Mesothelial cell of epicardium (in vitro differentiated cells): Measurements from ENCODE around the gene OOSP2. TPM values are rescaled to one million over a fixed set of nuclear protein-coding genes. Genes with fewer than 3 reads are reported as not detected.

Source experiments
- DNase-seq, 2 experiments: peaks; one replicate each; pipeline ENCODE4 v3.0.0; 2021; ENCODE audit warnings: low spot score in 2 of 2; ENCODE audit not compliant: unreplicated experiment in 2 of 2
- H3K27ac Mint-ChIP-seq: 2 replicates; pipeline ENCODE4 v1.8.0; 2021; ENCODE audit warnings: mixed read lengths
- H3K27me3 Mint-ChIP-seq: 2 replicates; pipeline ENCODE4 v1.8.0; 2021; ENCODE audit warnings: low read depth, mixed read lengths
- H3K36me3 Mint-ChIP-seq: 2 replicates; pipeline ENCODE4 v1.8.0; 2021; ENCODE audit warnings: mixed read lengths
- H3K4me1 Mint-ChIP-seq: 2 replicates; pipeline ENCODE4 v1.8.0; 2021; ENCODE audit warnings: mixed read lengths
- H3K4me3 Mint-ChIP-seq: 2 replicates; pipeline ENCODE4 v1.8.0; 2021; ENCODE audit warnings: mild to moderate bottlenecking, moderate library complexity, mixed read lengths
- H3K9me3 Mint-ChIP-seq: 2 replicates; pipeline ENCODE4 v1.8.0; 2021; ENCODE audit warnings: mixed read lengths
- CTCF ChIP-seq: fragments of 200-600 bp; sonication (generic); IDR thresholded peaks from one replicate; pipeline ENCODE4 v1.5.0; 2021; ENCODE audit warnings: antibody characterized with exemption; ENCODE audit not compliant: unreplicated experiment
- total RNA-seq: library from RNA; stranded (reverse); gene quantifications from 3 replicates; pipeline ENCODE4 v1.2.1, GENCODE V29; 2021

The OOSP2 gene
- total RNA-seq, 1 donor from 2014 or later = not detected

GRCh38 chr11:60084631-60085273, 44.5 kb downstream of the OOSP2 start:
- no peak for TF ChIP-seq CTCF
- no peaks in the 10 kb centered on the region for H3K36me3 Mint-ChIP-seq
- H3K9me3 Mint-ChIP-seq = no peaks in the 10 kb centered on the region
- peaks cover 12% of the 10 kb centered on the region for H3K27me3 Mint-ChIP-seq
- no peak overlapping the region for H3K4me3 Mint-ChIP-seq
- DNase-seq = no peak
- no peaks in the 10 kb centered on the region for H3K4me1 Mint-ChIP-seq
- H3K27ac Mint-ChIP-seq = no peak overlapping the region

- H3K27ac Mint-ChIP-seq = no peak overlapping the region
- no peak overlapping the region for H3K4me3 Mint-ChIP-seq
- DNase-seq = no peak
- no peaks in the 10 kb centered on the region for H3K4me1 Mint-ChIP-seq
- H3K27me3 Mint-ChIP-seq = peaks cover 12% of the 10 kb centered on the region
- no peak for TF ChIP-seq CTCF
- H3K9me3 Mint-ChIP-seq = no peaks in the 10 kb centered on the region
- H3K36me3 Mint-ChIP-seq = no peaks in the 10 kb centered on the region
These were observed 45.7 kb downstream of the OOSP2 start for GRCh38 chr11:60085909-60086308.

- Mint-ChIP-seq H3K36me3 (no peaks in the 10 kb centered on the region), H3K27me3 (peaks cover 12% of the 10 kb centered on the region), H3K9me3 (no peaks in the 10 kb centered on the region), H3K4me3 (no peak overlapping the region), H3K4me1 (no peaks in the 10 kb centered on the region), H3K27ac (no peak overlapping the region)
- DNase-seq = no peak
- no peak for TF ChIP-seq CTCF
These were observed 47.0 kb downstream of the OOSP2 start for GRCh38 chr11:60087239-60087638.

GRCh38 chr11:60088364-60088763, 48.2 kb downstream of the OOSP2 start, which contains the start of gene MS4A2:
TSS of gene MS4A2 (plus strand) at chr11:60088664. CDS start at chr11:60088766, 102 bp downstream.
- peaks cover 12% of the 10 kb centered on the region for H3K27me3 Mint-ChIP-seq
- no peak for TF ChIP-seq CTCF
- no peak for DNase-seq
- H3K4me1 Mint-ChIP-seq = no peaks in the 10 kb centered on the region
- H3K27ac Mint-ChIP-seq = no peak within 1 kb of the TSS
- no peaks in the 10 kb centered on the region for H3K36me3 Mint-ChIP-seq
- no peak within 1 kb of the TSS for H3K4me3 Mint-ChIP-seq
- H3K9me3 Mint-ChIP-seq = no peaks in the 10 kb centered on the region

- no peaks in the 10 kb centered on the region for H3K9me3 Mint-ChIP-seq
- no peaks in the 10 kb centered on the region for H3K4me1 Mint-ChIP-seq
- TF ChIP-seq CTCF = no peak
- H3K27ac Mint-ChIP-seq = no peak overlapping the region
- no peak for DNase-seq
- no peak overlapping the region for H3K4me3 Mint-ChIP-seq
- H3K27me3 Mint-ChIP-seq = no peaks in the 10 kb centered on the region
- no peaks in the 10 kb centered on the region for H3K36me3 Mint-ChIP-seq
These were observed 55.4 kb downstream of the OOSP2 start for GRCh38 chr11:60095477-60096120.
